Muscle layer of duodenum (tissue), 2 donors: Measurements from ENCODE around the gene UGT1A7.

Source experiments
- H3K27ac ChIP-seq: one replicate; pipeline ENCODE4 v1.7.0; 2013; ENCODE audit warnings: mild to moderate bottlenecking, low read length
- H3K27me3 ChIP-seq: one replicate; pipeline ENCODE4 v1.7.0; 2013; ENCODE audit warnings: low read depth, mild to moderate bottlenecking, control low read depth, low read length
- H3K36me3 ChIP-seq, 2 donors: one replicate each; pipeline ENCODE4 v1.7.0; 2013; ENCODE audit warnings: low read length in 2 of 2, control low read depth in 1 of 2, mild to moderate bottlenecking in 1 of 2; ENCODE audit not compliant: insufficient read depth in 2 of 2, control insufficient read depth in 1 of 2
- H3K4me1 ChIP-seq, 2 donors: one replicate each; pipeline ENCODE4 v1.7.0; 2013; ENCODE audit warnings: low read length in 2 of 2, mild to moderate bottlenecking in 2 of 2, control low read depth in 1 of 2, moderate library complexity in 1 of 2; ENCODE audit not compliant: insufficient read depth in 2 of 2, control insufficient read depth in 1 of 2
- H3K4me3 ChIP-seq, 2 donors: one replicate each; pipeline ENCODE4 v1.7.0; 2013; ENCODE audit warnings: low read length in 2 of 2, low read depth in 1 of 2, mild to moderate bottlenecking in 1 of 2
- H3K9me3 ChIP-seq, 2 donors: one replicate each; pipeline ENCODE4 v1.7.0; 2013; ENCODE audit warnings: low read length in 2 of 2, control low read depth in 1 of 2, mild to moderate bottlenecking in 1 of 2; ENCODE audit not compliant: control insufficient read depth in 1 of 2
- donor health status: healthy.

Gene UGT1A7

DNA sequence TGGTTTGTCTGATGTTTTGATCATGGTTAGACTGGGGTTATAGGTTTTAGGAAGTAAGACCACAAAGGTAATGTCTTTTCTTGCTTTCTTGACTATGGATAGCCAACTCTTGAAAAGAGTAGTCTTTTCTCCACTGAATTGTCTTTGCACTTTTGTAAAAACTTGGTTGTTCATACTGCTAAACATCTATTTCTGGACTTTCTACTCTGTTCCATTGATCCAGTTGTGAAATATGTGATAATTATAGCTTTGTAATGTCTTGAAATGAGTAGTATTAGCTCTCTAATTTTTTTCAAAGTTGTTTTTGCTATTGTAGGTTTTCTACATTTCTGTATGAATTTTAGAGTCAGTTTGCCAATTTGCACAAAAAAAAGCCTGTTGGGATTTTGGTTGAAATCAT is 23.1 kb upstream of the UGT1A7 start:
- no peaks in the 10 kb centered on the region for H3K36me3 ChIP-seq
- H3K9me3 ChIP-seq, result no peaks in the 10 kb centered on the region
- no peak overlapping the region for H3K4me3 ChIP-seq
- H3K27me3 ChIP-seq, result no peaks in the 10 kb centered on the region
- H3K4me1 ChIP-seq, result no peaks in the 10 kb centered on the region
- no peak overlapping the region for H3K27ac ChIP-seq

DNA sequence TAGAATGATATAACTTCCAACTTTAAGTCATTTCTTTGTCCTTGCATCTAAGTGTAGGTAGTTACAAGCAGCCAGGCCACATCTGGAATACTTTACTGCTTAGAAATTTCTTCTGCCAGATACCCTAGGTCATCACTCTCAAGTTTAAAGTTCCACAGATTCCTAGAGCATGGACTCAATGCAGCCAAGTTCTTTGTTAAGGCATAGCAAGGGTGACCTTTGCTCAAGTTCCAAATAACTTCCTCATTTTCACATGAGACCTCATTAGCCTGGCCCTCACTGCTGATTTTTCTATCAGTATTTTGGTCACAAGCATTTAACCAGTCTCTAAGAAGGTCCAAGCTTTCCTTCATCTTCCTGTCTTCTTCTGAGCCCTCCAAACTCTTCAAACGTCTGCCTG is 17.8 kb upstream of the UGT1A7 start:
- Histone ChIP-seq H3K4me3 (no peak overlapping the region), H3K27me3 (no peaks in the 10 kb centered on the region), H3K36me3 (no peaks in the 10 kb centered on the region), H3K4me1 (no peaks in the 10 kb centered on the region), H3K27ac (no peak overlapping the region), H3K9me3 (no peaks in the 10 kb centered on the region)

GRCh38 chr2:233668605-233669260 is 13.0 kb upstream of the UGT1A7 start:
- no peaks in the 10 kb centered on the region for H3K9me3 ChIP-seq
- no peaks in the 10 kb centered on the region for H3K36me3 ChIP-seq
- H3K27ac ChIP-seq, result no peak overlapping the region
- H3K4me3 ChIP-seq, result no peak overlapping the region
- no peaks in the 10 kb centered on the region for H3K4me1 ChIP-seq
- H3K27me3 ChIP-seq, result no peaks in the 10 kb centered on the region

- Histone ChIP-seq H3K4me1 (no peaks in the 10 kb centered on the region), H3K27ac (no peak within 1 kb of the TSS), H3K27me3 (no peaks in the 10 kb centered on the region), H3K36me3 (no peaks in the 10 kb centered on the region), H3K4me3 (no peak within 1 kb of the TSS), H3K9me3 (no peaks in the 10 kb centered on the region)
Observed at GRCh38 chr2:233671290-233672161, 10.2 kb upstream of the UGT1A7 start, which contains the start of gene UGT1A9. TSS of gene UGT1A9 (plus strand) at chr2:233671898. CDS start at chr2:233671935, 37 bp downstream.

DNA sequence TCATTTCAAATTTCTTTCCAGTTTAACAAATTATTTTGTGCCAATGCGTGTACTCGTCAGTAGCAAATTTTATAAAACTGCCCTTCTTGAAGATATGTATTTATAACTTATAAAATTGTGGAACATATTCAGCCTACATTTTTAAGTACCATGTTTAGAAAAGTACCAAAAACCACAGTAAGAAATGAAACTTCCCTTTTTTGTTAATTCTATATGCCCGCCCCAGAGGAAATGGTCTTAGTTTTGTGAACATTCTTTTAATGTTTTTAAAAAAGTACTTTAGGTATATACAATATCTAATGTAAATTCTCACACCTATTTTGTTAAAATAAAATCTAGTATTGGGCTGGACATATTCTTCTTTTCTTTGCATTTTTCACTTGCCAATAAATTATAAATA is 8.8 kb upstream of the UGT1A7 start:
- no peaks in the 10 kb centered on the region for H3K36me3 ChIP-seq
- H3K4me1 ChIP-seq, result no peaks in the 10 kb centered on the region
- no peak overlapping the region for H3K27ac ChIP-seq
- H3K27me3 ChIP-seq, result no peaks in the 10 kb centered on the region
- no peak overlapping the region for H3K4me3 ChIP-seq
- no peaks in the 10 kb centered on the region for H3K9me3 ChIP-seq

DNA sequence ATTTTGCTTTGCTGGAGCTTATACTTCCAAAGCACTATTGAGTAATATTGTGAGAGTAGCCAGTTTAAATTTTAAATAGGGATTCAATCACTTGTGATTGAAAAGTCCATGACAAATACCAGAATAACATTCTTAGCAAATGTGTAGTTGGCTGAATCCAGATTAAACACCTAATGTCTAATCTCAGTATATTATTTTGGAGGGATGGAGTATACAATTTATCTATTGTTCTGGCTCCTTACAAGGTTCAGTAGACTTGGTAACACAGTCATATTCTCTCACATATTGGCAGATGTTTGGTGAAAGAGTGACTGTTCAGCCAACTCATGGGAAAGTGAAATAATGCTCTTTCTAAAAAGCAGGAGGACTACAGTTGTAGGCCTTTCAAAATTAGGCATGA is 7.8 kb upstream of the UGT1A7 start:
- Histone ChIP-seq H3K4me3 (no peak overlapping the region), H3K9me3 (no peaks in the 10 kb centered on the region), H3K27me3 (no peaks in the 10 kb centered on the region), H3K4me1 (no peaks in the 10 kb centered on the region), H3K27ac (no peak overlapping the region), H3K36me3 (no peaks in the 10 kb centered on the region)

GRCh38 chr2:233674314-233674713 is 7.4 kb upstream of the UGT1A7 start:
- no peaks in the 10 kb centered on the region for H3K9me3 ChIP-seq
- H3K4me1 ChIP-seq, result no peaks in the 10 kb centered on the region
- no peak overlapping the region for H3K27ac ChIP-seq
- H3K36me3 ChIP-seq, result no peaks in the 10 kb centered on the region
- no peaks in the 10 kb centered on the region for H3K27me3 ChIP-seq
- no peak overlapping the region for H3K4me3 ChIP-seq

GRCh38 chr2:233674995-233675394 is 6.7 kb upstream of the UGT1A7 start:
- H3K36me3 ChIP-seq, result no peaks in the 10 kb centered on the region
- no peaks in the 10 kb centered on the region for H3K27me3 ChIP-seq
- no peak overlapping the region for H3K27ac ChIP-seq
- H3K9me3 ChIP-seq, result no peaks in the 10 kb centered on the region
- no peaks in the 10 kb centered on the region for H3K4me1 ChIP-seq
- H3K4me3 ChIP-seq, result no peak overlapping the region

DNA sequence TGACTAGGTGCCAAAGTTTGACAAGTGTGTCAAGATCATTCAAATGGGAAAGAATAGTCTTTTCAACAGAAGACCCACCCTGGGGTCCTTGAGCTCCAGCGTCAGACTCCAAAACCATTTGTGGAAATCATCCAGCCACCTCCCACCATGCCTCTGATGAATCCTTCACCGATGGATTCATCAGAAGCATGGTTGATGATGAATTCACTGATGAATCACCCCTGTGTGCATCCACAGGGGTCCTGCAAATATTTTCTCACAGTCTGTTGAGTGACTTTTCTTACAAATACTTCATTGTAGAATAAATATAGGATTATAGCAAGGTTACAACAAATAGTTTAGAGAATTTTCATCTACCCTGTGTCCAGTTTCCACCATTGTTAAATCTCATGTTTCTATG is 5.7 kb upstream of the UGT1A7 start:
- Histone ChIP-seq H3K9me3 (no peaks in the 10 kb centered on the region), H3K27ac (no peak overlapping the region), H3K4me3 (no peak overlapping the region), H3K27me3 (no peaks in the 10 kb centered on the region), H3K36me3 (no peaks in the 10 kb centered on the region), H3K4me1 (no peaks in the 10 kb centered on the region)

GRCh38 chr2:233679196-233679595 is 2.5 kb upstream of the UGT1A7 start:
- Histone ChIP-seq H3K36me3 (no peaks in the 10 kb centered on the region), H3K9me3 (no peaks in the 10 kb centered on the region), H3K4me3 (no peak overlapping the region), H3K4me1 (no peaks in the 10 kb centered on the region), H3K27ac (no peak overlapping the region), H3K27me3 (no peaks in the 10 kb centered on the region)

DNA sequence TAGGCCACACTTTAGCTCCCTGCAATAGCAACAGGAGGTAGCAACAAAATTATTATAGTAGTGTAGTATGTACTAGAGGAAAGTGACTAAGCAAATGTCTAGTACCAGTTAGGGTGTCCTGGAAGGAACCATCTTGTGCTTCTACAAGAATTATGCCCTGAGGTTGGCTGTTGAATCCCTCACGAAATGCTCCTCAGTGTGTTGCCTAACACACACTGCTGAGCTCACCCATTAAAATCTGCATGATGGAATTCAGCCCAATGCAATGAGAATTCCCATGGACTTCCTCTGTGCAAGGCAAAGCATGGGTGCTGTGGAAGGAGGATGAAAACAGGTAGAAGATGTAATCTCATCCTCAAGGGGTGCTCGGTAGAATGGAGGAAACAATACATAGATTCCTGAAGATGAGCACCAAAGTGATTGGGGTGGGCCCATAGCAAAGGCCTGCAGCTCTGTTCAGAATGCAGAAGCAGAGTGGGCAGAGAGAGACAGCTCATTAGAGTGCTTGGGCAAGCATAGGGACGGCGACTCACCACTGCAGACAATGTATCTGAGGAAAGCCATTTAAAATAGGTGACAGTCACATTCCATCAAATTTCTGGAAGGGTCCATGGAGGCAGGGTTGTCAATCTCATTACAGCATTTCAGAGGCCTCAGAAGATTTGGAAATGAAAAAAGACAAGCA is 1.2 kb upstream of the UGT1A7 start:
- no peaks in the 10 kb centered on the region for H3K9me3 ChIP-seq
- H3K4me1 ChIP-seq, result no peaks in the 10 kb centered on the region
- H3K27me3 ChIP-seq, result no peaks in the 10 kb centered on the region
- no peaks in the 10 kb centered on the region for H3K36me3 ChIP-seq
- no peak overlapping the region for H3K27ac ChIP-seq
- H3K4me3 ChIP-seq, result no peak overlapping the region
